Osteoblast (primary cell): ENCODE measurements around the gene PPFIA2. TPM values are rescaled to one million over a fixed set of nuclear protein-coding genes. Genes with fewer than 3 reads are reported as not detected.

Experiments
- DNase-seq: peaks from one replicate; pipeline ENCODE4 v3.0.0; 2011; ENCODE audit warnings: low spot score, mixed read lengths; ENCODE audit not compliant: insufficient read length; ENCODE audit errors: missing footprints
- H2AFZ ChIP-seq: 2 replicates; pipeline ENCODE4 v1.6.0; 2011; ENCODE audit warnings: mild to moderate bottlenecking, low read length
- H3K27ac ChIP-seq: 2 replicates; pipeline ENCODE4 v1.5.1; 2011; ENCODE audit warnings: mild to moderate bottlenecking, low read depth, low read length, moderate library complexity
- H3K27me3 ChIP-seq: 2 replicates; pipeline ENCODE4 v1.6.0; 2012; ENCODE audit warnings: mild to moderate bottlenecking, control low read depth, inconsistent platforms, low read length, moderate library complexity; ENCODE audit not compliant: insufficient read depth
- H3K36me3 ChIP-seq: 2 replicates; pipeline ENCODE4 v1.5.1; 2011; ENCODE audit warnings: mild to moderate bottlenecking, low read length, control low read depth, moderate library complexity; ENCODE audit not compliant: insufficient read depth
- H3K4me1 ChIP-seq: 2 replicates; pipeline ENCODE4 v1.5.1; 2011; ENCODE audit warnings: mild to moderate bottlenecking, low read length, control low read depth, moderate library complexity; ENCODE audit not compliant: insufficient read depth
- H3K4me2 ChIP-seq: 2 replicates; pipeline ENCODE4 v1.6.0; 2011; ENCODE audit warnings: mild to moderate bottlenecking, low read length; ENCODE audit not compliant: insufficient read depth
- H3K4me3 ChIP-seq: fragments of 200-600 bp; sonication (generic); 3 replicates; pipeline ENCODE4 v1.5.1; 2012; ENCODE audit warnings: mild to moderate bottlenecking, low read length, inconsistent platforms; ENCODE audit not compliant: insufficient read depth
- H3K79me2 ChIP-seq: 2 replicates; pipeline ENCODE4 v1.6.0; 2012; ENCODE audit warnings: mild to moderate bottlenecking, low read length, control low read depth, inconsistent platforms; ENCODE audit not compliant: insufficient read depth
- H3K9me3 ChIP-seq: 2 replicates; pipeline ENCODE4 v1.5.1; 2011; ENCODE audit warnings: low read depth, low read length, control low read depth
- H4K20me1 ChIP-seq: 2 replicates; pipeline ENCODE4 v1.6.0; 2012; ENCODE audit warnings: mild to moderate bottlenecking, low read length, control low read depth; ENCODE audit not compliant: insufficient read depth
- total RNA-seq: library from RNA; depleted of rRNA; stranded (reverse); fragments of >200 nt; gene quantifications from 2 replicates; pipeline ENCODE4 v1.2.3, GENCODE V29; 2012
- TF ChIP-seq, protein P1 (sequence below): IDR thresholded peaks from 2 replicates; pipeline ENCODE4 v1.5.1; 2011; ENCODE audit warnings: mild to moderate bottlenecking, low read depth, low read length, moderate library complexity; ENCODE audit errors: extremely low read depth

PPFIA2 gene
- total RNA-seq, 1 donor, result 3.3 TPM

GRCh38 chr12:81570234-81570633, 188.9 kb downstream of the PPFIA2 start:
- DNase-seq, result no peak

DNA sequence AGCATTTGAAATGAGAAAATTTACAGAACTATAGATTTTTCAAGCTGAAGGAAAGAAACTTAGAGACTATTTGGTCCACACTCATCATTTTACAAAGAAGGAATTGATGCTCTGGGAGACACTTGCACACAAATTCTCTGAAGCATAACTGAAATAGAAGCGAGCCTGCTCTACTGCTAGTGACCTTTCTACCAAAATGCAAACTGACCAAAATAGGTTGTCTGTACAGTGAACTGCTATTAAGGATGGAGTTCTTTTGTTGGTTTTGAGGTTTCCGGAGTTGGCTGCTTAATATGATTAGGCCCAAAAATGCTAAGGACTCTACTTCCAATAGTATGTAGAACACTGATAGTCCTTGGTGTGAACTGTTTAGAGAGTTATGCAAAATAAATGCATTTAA, 194.9 kb downstream of the PPFIA2 start:
- Histone ChIP-seq H3K36me3 (no peaks in the 10 kb centered on the region), H3K4me1 (no peaks in the 10 kb centered on the region), H3K4me2 (no peak overlapping the region), H3K79me2 (no peaks in the 10 kb centered on the region), H3K4me3 (no peak overlapping the region), H3K9me3 (no peaks in the 10 kb centered on the region), H2AFZ (no peak overlapping the region), H3K27ac (no peak overlapping the region), H3K27me3 (no peaks in the 10 kb centered on the region), H4K20me1 (no peaks in the 10 kb centered on the region)
- DNase-seq, result no peak
- TF ChIP-seq, protein P1, sequence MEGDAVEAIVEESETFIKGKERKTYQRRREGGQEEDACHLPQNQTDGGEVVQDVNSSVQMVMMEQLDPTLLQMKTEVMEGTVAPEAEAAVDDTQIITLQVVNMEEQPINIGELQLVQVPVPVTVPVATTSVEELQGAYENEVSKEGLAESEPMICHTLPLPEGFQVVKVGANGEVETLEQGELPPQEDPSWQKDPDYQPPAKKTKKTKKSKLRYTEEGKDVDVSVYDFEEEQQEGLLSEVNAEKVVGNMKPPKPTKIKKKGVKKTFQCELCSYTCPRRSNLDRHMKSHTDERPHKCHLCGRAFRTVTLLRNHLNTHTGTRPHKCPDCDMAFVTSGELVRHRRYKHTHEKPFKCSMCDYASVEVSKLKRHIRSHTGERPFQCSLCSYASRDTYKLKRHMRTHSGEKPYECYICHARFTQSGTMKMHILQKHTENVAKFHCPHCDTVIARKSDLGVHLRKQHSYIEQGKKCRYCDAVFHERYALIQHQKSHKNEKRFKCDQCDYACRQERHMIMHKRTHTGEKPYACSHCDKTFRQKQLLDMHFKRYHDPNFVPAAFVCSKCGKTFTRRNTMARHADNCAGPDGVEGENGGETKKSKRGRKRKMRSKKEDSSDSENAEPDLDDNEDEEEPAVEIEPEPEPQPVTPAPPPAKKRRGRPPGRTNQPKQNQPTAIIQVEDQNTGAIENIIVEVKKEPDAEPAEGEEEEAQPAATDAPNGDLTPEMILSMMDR, result no peak

More at GRCh38 chr12:81570234-81570633, 188.9 kb downstream of the PPFIA2 start:
- Histone ChIP-seq H3K4me3 (no peak overlapping the region), H2AFZ (no peak overlapping the region), H3K27me3 (no peaks in the 10 kb centered on the region), H4K20me1 (no peaks in the 10 kb centered on the region), H3K27ac (no peak overlapping the region), H3K9me3 (no peaks in the 10 kb centered on the region), H3K4me1 (no peaks in the 10 kb centered on the region), H3K4me2 (no peak overlapping the region), H3K36me3 (no peaks in the 10 kb centered on the region), H3K79me2 (no peaks in the 10 kb centered on the region)
- TF ChIP-seq, protein P1, result no peak

- TF ChIP-seq, protein P1, result no peak
- H2AFZ ChIP-seq, result no peak overlapping the region
- no peaks in the 10 kb centered on the region for H4K20me1 ChIP-seq
- H3K27ac ChIP-seq, result no peak overlapping the region
- no peaks in the 10 kb centered on the region for H3K4me1 ChIP-seq
- no peak overlapping the region for H3K4me3 ChIP-seq
- no peaks in the 10 kb centered on the region for H3K9me3 ChIP-seq
- H3K79me2 ChIP-seq, result no peaks in the 10 kb centered on the region
- H3K36me3 ChIP-seq, result no peaks in the 10 kb centered on the region
- DNase-seq, result no peak
- no peaks in the 10 kb centered on the region for H3K27me3 ChIP-seq
- H3K4me2 ChIP-seq, result no peak overlapping the region
These were observed 201.1 kb downstream of the PPFIA2 start for GRCh38 chr12:81558031-81558430.

DNA sequence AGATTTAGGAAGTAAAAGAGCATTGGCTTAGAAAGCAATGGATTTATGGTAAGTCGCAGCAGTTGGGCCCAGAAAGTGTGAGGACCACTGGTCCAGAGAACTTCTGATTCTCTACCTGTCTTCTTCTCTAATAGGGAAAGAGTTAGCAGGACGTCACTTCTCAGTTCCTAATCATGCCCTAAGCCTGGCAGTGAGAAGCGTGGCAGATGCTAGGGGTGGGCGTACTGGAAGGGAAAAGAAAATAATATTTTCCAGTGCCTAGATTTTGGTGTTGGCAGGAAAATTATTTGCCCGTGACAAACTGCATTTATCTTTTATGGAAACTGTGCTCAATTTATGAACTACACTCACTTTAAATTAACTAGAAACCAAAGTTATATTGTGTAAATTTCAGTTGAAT, 212.3 kb downstream of the PPFIA2 start:
- H3K4me1 ChIP-seq, result no peaks in the 10 kb centered on the region
- H3K79me2 ChIP-seq, result no peaks in the 10 kb centered on the region
- no peaks in the 10 kb centered on the region for H3K27me3 ChIP-seq
- TF ChIP-seq, protein P1, result no peak
- no peak overlapping the region for H3K4me2 ChIP-seq
- no peaks in the 10 kb centered on the region for H3K9me3 ChIP-seq
- no peaks in the 10 kb centered on the region for H3K36me3 ChIP-seq
- no peak for DNase-seq
- H4K20me1 ChIP-seq, result no peaks in the 10 kb centered on the region
- H3K4me3 ChIP-seq, result no peak overlapping the region
- no peak overlapping the region for H2AFZ ChIP-seq
- H3K27ac ChIP-seq, result no peak overlapping the region
